WTC11 (cell line): ENCODE measurements around the gene WWC1. TPM values are rescaled to one million over a fixed set of nuclear protein-coding genes. Genes with fewer than 3 reads are reported as not detected.

ENCODE experiments used
- ATAC-seq: fragments of 200-7000 bp; cut with Tn5 transposase; 2 replicates; pipeline ENCODE4 v1.10.0; 2021; ENCODE audit warnings: mild to moderate bottlenecking, moderate library complexity
- CTCF ChIA-PET: fragments of 300-600 bp; sonication (Branson Sonifier 250); formaldehyde crosslinking; loops from one replicate; lab custom pipeline; 2021; ENCODE audit warnings: antibody characterized with exemption; lab: Charles Lee
- POLR2A ChIA-PET: fragments of 350-600 bp; sonication (Branson Sonifier 250); formaldehyde crosslinking; loops from one replicate; lab custom pipeline; 2021; ENCODE audit warnings: antibody characterized with exemption; lab: Charles Lee
- DNase-seq: peaks from one replicate; pipeline ENCODE4 v3.0.0; 2021; ENCODE audit warnings: low spot score
- H3K27ac Mint-ChIP-seq: 2 replicates; pipeline ENCODE4 v1.8.0; 2021; ENCODE audit warnings: mixed read lengths
- H3K27me3 Mint-ChIP-seq: 2 replicates; pipeline ENCODE4 v1.8.0; 2021; ENCODE audit warnings: low read depth, mild to moderate bottlenecking, moderate library complexity, mixed read lengths
- H3K36me3 Mint-ChIP-seq: 2 replicates; pipeline ENCODE4 v1.8.0; 2021; ENCODE audit warnings: mixed read lengths
- H3K4me1 Mint-ChIP-seq: 2 replicates; pipeline ENCODE4 v1.8.0; 2022; ENCODE audit warnings: mixed read lengths
- H3K4me3 Mint-ChIP-seq: 2 replicates; pipeline ENCODE4 v1.8.0; 2021; ENCODE audit warnings: mild to moderate bottlenecking, moderate library complexity, mixed read lengths
- H3K9me3 Mint-ChIP-seq: 2 replicates; pipeline ENCODE4 v1.8.0; 2021; ENCODE audit warnings: mixed read lengths
- ATF1 ChIP-seq: sonication (generic); formaldehyde crosslinking; IDR thresholded peaks from 2 replicates; pipeline ENCODE4 v1.8.1; 2023; ENCODE audit warnings: mild to moderate bottlenecking, moderate library complexity, missing genetic modification reagents
- CREB1 ChIP-seq: sonication (generic); formaldehyde crosslinking; IDR thresholded peaks from 2 replicates; pipeline ENCODE4 v1.8.0; 2023; ENCODE audit warnings: mild to moderate bottlenecking, missing genetic modification reagents
- FOXK1 ChIP-seq: sonication (generic); formaldehyde crosslinking; IDR thresholded peaks from 2 replicates; pipeline ENCODE4 v1.8.0; 2022; ENCODE audit warnings: mild to moderate bottlenecking, moderate library complexity, missing genetic modification reagents
- GRHL2 ChIP-seq: fragments of 250-450 bp; sonication (Bioruptor Pico); IDR thresholded peaks from 2 replicates; pipeline ENCODE4 v1.8.0; 2022; ENCODE audit warnings: mild to moderate bottlenecking, moderate library complexity; ENCODE audit not compliant: insufficient replicate concordance, severe bottlenecking
- IRF2 ChIP-seq: sonication (generic); formaldehyde crosslinking; IDR thresholded peaks from 2 replicates; pipeline ENCODE4 v1.8.0; 2022; ENCODE audit warnings: low read depth, missing genetic modification reagents, borderline replicate concordance
- MYBL2 ChIP-seq: sonication (generic); formaldehyde crosslinking; IDR thresholded peaks from 2 replicates; pipeline ENCODE4 v1.8.1; 2023; ENCODE audit warnings: mild to moderate bottlenecking, moderate library complexity, missing genetic modification reagents
- NFE2L1 ChIP-seq: sonication (generic); formaldehyde crosslinking; IDR thresholded peaks from 2 replicates; pipeline ENCODE4 v1.8.1; 2023; ENCODE audit warnings: missing genetic modification reagents
- NR1H2 ChIP-seq: sonication (generic); formaldehyde crosslinking; IDR thresholded peaks from 2 replicates; pipeline ENCODE4 v1.9.0; 2021; ENCODE audit warnings: mild to moderate bottlenecking, moderate library complexity, missing genetic modification reagents
- NR2C2 ChIP-seq: sonication (generic); formaldehyde crosslinking; IDR thresholded peaks from 2 replicates; pipeline ENCODE4 v1.8.0; 2022; ENCODE audit warnings: mild to moderate bottlenecking, missing genetic modification reagents
- OVOL2 ChIP-seq: fragments of 250-450 bp; sonication (Bioruptor Pico); IDR thresholded peaks from 2 replicates; pipeline ENCODE4 v1.9.0; 2021; ENCODE audit warnings: mild to moderate bottlenecking, borderline replicate concordance
- SMAD4 ChIP-seq: sonication (generic); formaldehyde crosslinking; IDR thresholded peaks from 2 replicates; pipeline ENCODE4 v1.8.0; 2022; ENCODE audit warnings: mild to moderate bottlenecking, missing genetic modification reagents
- TP53 ChIP-seq: sonication (generic); formaldehyde crosslinking; IDR thresholded peaks from 2 replicates; pipeline ENCODE4 v1.8.1; 2023; ENCODE audit warnings: mild to moderate bottlenecking, missing genetic modification reagents
- ZNF121 ChIP-seq: sonication (generic); formaldehyde crosslinking; IDR thresholded peaks from 2 replicates; pipeline ENCODE4 v1.8.0; 2023; ENCODE audit warnings: missing genetic modification reagents
- ZNF263 ChIP-seq: sonication (generic); formaldehyde crosslinking; IDR thresholded peaks from 2 replicates; pipeline ENCODE4 v1.8.1; 2022; ENCODE audit warnings: low read depth, mild to moderate bottlenecking, moderate library complexity, missing genetic modification reagents
- ZNF416 ChIP-seq: fragments of 250-450 bp; sonication (Bioruptor Pico); IDR thresholded peaks from 2 replicates; pipeline ENCODE4 v1.9.0; 2021; ENCODE audit warnings: mild to moderate bottlenecking, inconsistent platforms
- total RNA-seq: library from RNA; stranded (reverse); gene quantifications from 3 replicates; pipeline ENCODE4 v1.2.3, GENCODE V29; 2021
- TF ChIP-seq, protein P1 (sequence below): sonication (generic); formaldehyde crosslinking; IDR thresholded peaks from 2 replicates; pipeline ENCODE4 v1.8.1; 2022; ENCODE audit warnings: missing genetic modification reagents, borderline replicate concordance
- TF ChIP-seq, protein P2 (sequence below): sonication (generic); formaldehyde crosslinking; IDR thresholded peaks from 2 replicates; pipeline ENCODE4 v1.8.1; 2022; ENCODE audit warnings: low read depth, mild to moderate bottlenecking, moderate library complexity, missing genetic modification reagents, borderline replicate concordance
- TF ChIP-seq, protein P3 (sequence below): sonication (generic); formaldehyde crosslinking; IDR thresholded peaks from 2 replicates; pipeline ENCODE4 v1.8.0; 2022; ENCODE audit warnings: mild to moderate bottlenecking, missing genetic modification reagents
- TF ChIP-seq, protein P4 (sequence below): sonication (generic); formaldehyde crosslinking; IDR thresholded peaks from 2 replicates; pipeline ENCODE4 v1.8.0; 2023; ENCODE audit warnings: mild to moderate bottlenecking, missing genetic modification reagents
- TF ChIP-seq, protein P5 (sequence below): fragments of 200-600 bp; IDR thresholded peaks from 2 replicates; pipeline ENCODE4 v1.8.0; 2022; ENCODE audit warnings: antibody characterized with exemption

The WWC1 gene
- total RNA-seq, 1 experiment from 2014 or later = 48.4 TPM

DNA sequence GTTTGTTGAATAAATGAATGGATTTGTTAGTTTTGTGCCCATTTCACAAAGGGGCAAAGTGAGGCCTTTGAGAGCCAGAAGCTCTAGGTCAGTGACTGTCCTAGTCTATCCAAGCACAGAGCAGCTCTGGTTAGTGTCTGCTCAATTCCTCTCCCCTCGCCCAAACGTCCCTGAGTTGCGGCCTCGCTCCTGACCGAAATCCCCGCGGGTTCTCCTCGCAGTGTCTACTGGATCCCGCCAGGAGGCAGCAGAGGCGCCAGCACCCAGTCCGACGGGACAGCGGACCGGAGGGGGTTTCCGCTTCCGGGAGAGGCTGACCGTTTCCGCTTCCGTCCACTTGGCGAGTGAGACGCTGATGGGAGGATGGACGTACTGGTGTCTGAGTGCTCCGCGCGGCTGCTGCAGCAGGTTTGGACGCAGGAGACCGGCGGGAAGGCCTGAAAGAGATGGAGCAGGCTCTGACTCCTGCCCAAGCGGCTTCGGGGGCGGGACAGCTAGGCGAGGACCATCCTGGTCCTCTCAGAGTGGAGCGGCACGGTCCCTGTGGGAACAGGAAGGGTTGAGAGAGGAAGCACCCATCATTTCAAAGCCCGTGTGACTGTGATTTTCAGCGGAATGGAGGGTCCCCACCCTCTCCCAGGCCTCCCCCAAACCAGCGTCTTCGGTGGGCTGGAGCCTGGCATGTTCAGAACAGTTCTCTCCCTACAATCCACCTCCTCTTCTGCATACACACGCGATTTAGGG, 194.9 kb downstream of the WWC1 start, which contains the start of gene RARS1 (continued):
- peak; percentile 4; the same call in 1 of the 2 replicates for TF ChIP-seq MYBL2 (CRISPR knock-in tag)
- no peak for TF ChIP-seq ZNF416 (CRISPR knock-in tag)
- TF ChIP-seq, protein P1, sequence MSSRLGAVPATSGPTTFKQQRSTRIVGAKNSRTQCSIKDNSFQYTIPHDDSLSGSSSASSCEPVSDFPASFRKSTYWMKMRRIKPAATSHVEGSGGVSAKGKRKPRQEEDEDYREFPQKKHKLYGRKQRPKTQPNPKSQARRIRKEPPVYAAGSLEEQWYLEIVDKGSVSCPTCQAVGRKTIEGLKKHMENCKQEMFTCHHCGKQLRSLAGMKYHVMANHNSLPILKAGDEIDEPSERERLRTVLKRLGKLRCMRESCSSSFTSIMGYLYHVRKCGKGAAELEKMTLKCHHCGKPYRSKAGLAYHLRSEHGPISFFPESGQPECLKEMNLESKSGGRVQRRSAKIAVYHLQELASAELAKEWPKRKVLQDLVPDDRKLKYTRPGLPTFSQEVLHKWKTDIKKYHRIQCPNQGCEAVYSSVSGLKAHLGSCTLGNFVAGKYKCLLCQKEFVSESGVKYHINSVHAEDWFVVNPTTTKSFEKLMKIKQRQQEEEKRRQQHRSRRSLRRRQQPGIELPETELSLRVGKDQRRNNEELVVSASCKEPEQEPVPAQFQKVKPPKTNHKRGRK = no peak
- TF ChIP-seq NFE2L1 = no peak
- TF ChIP-seq, protein P2, sequence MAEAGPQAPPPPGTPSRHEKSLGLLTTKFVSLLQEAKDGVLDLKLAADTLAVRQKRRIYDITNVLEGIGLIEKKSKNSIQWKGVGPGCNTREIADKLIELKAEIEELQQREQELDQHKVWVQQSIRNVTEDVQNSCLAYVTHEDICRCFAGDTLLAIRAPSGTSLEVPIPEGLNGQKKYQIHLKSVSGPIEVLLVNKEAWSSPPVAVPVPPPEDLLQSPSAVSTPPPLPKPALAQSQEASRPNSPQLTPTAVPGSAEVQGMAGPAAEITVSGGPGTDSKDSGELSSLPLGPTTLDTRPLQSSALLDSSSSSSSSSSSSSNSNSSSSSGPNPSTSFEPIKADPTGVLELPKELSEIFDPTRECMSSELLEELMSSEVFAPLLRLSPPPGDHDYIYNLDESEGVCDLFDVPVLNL (CRISPR knock-in tag) = no peak
- TF ChIP-seq, protein P3, sequence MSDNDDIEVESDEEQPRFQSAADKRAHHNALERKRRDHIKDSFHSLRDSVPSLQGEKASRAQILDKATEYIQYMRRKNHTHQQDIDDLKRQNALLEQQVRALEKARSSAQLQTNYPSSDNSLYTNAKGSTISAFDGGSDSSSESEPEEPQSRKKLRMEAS (CRISPR knock-in tag) = peak; percentile 50; the same call in 1 of the 2 replicates
- no peak for TF ChIP-seq IRF2 (CRISPR knock-in tag)
- no peak for TF ChIP-seq OVOL2 (CRISPR knock-in tag)
- TF ChIP-seq, protein P4, sequence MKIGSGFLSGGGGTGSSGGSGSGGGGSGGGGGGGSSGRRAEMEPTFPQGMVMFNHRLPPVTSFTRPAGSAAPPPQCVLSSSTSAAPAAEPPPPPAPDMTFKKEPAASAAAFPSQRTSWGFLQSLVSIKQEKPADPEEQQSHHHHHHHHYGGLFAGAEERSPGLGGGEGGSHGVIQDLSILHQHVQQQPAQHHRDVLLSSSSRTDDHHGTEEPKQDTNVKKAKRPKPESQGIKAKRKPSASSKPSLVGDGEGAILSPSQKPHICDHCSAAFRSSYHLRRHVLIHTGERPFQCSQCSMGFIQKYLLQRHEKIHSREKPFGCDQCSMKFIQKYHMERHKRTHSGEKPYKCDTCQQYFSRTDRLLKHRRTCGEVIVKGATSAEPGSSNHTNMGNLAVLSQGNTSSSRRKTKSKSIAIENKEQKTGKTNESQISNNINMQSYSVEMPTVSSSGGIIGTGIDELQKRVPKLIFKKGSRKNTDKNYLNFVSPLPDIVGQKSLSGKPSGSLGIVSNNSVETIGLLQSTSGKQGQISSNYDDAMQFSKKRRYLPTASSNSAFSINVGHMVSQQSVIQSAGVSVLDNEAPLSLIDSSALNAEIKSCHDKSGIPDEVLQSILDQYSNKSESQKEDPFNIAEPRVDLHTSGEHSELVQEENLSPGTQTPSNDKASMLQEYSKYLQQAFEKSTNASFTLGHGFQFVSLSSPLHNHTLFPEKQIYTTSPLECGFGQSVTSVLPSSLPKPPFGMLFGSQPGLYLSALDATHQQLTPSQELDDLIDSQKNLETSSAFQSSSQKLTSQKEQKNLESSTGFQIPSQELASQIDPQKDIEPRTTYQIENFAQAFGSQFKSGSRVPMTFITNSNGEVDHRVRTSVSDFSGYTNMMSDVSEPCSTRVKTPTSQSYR (CRISPR knock-in tag) = no peak
- TF ChIP-seq, protein P5, sequence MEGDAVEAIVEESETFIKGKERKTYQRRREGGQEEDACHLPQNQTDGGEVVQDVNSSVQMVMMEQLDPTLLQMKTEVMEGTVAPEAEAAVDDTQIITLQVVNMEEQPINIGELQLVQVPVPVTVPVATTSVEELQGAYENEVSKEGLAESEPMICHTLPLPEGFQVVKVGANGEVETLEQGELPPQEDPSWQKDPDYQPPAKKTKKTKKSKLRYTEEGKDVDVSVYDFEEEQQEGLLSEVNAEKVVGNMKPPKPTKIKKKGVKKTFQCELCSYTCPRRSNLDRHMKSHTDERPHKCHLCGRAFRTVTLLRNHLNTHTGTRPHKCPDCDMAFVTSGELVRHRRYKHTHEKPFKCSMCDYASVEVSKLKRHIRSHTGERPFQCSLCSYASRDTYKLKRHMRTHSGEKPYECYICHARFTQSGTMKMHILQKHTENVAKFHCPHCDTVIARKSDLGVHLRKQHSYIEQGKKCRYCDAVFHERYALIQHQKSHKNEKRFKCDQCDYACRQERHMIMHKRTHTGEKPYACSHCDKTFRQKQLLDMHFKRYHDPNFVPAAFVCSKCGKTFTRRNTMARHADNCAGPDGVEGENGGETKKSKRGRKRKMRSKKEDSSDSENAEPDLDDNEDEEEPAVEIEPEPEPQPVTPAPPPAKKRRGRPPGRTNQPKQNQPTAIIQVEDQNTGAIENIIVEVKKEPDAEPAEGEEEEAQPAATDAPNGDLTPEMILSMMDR = peak; percentile 49; the same call in 1 of the 2 replicates
- no peak for TF ChIP-seq GRHL2 (CRISPR knock-in tag)
- TF ChIP-seq SMAD4 (CRISPR knock-in tag) = no peak
- TF ChIP-seq TP53 (CRISPR knock-in tag) = peak; percentile 84

DNA sequence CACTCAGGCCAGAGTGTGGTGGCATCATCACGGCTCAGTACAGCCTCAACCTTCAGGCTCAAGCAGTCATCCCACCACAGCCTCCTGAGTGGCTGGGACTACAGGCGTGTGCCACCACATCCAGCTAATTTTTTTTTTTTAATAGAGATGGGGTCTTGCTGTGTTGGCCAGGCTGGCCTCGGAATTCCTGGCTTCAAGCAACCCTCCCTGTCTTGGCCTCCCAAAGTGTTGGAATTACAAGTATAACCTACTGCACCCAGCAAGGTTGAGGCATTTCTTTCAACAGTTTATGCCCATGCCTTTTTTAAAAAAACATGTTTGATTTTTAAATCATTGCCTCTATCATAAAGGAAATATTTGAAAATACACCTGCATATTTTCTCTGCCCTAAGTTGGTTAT, 197.6 kb downstream of the WWC1 start:
- Mint-ChIP-seq H3K9me3 (no peaks in the 10 kb centered on the region), H3K27me3 (no peaks in the 10 kb centered on the region), H3K4me1 (peaks cover 10% of the 10 kb centered on the region)
- DNase-seq = no peak
- POLR2A ChIA-PET = no interaction called here
- TF ChIP-seq ZNF121 (CRISPR knock-in tag) = peak; percentile 56; the same call in 1 of the 2 replicates
- no peak for TF ChIP-seq ATF1
- TF ChIP-seq, all 79 proteins: peak for 1
- ATAC-seq = no peak
- Mint-ChIP-seq H3K36me3 (peaks cover 59% of the 10 kb centered on the region), H3K4me3 (no peak overlapping the region), H3K27ac (no peak overlapping the region)
- CTCF ChIA-PET = no interaction called here

DNA sequence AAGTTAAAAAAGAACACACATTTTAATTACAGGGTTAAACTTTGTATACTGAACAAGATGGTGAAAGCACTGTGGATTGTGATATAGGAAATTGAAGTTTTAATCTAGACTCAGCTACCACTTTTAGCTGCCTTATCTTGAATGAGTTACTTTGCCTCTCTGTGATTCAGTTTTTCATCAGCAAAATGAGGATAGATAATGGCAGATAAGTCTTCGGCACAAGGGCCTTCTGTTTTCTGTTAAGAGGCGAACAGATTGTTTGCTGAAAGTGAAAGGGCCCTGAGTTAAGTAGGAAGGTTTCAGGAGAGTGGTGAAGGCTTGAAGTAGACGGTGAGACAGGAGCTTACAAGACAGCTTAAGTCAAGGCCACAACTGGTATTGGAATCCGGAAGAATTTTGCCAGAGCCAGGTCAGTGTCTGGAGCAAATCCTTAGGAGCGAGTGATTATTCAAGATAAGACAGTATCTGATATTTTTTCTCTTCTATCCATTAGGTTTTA, 202.7 kb downstream of the WWC1 start:
- Mint-ChIP-seq H3K27ac (no peak overlapping the region), H3K9me3 (no peaks in the 10 kb centered on the region), H3K36me3 (peaks cover 76% of the 10 kb centered on the region), H3K27me3 (no peaks in the 10 kb centered on the region), H3K4me3 (no peak overlapping the region), H3K4me1 (no peaks in the 10 kb centered on the region)
- TF ChIP-seq IRF2 (CRISPR knock-in tag) (no peak), NR2C2 (no peak), TP53 (CRISPR knock-in tag) (no peak), CREB1 (CRISPR knock-in tag) (no peak), ZNF263 (CRISPR knock-in tag) (no peak), NR1H2 (no peak), FOXK1 (CRISPR knock-in tag) (no peak)
- TF ChIP-seq, protein P5 = no peak
- TF ChIP-seq, protein P2 (CRISPR knock-in tag) = no peak
- ChIA-PET POLR2A (no interaction called here), CTCF (no interaction called here)
- ATAC-seq (no peak), DNase-seq (no peak)
